GM13976 (cell line): ENCODE results near the gene R3HCC1L.

Experiments
- DNase-seq: peaks from one replicate; pipeline ENCODE4 v3.0.0; 2012; ENCODE audit warnings: low spot score
- in situ Hi-C: fragments of 300-500 bp; cut with MboI; formaldehyde crosslinking; loops from one replicate; pipeline ENCODE4 v1.12.0; 2022; ENCODE audit warnings: low sequenced_read_pairs, mixed read lengths, inconsistent platforms; ENCODE audit not compliant: unreplicated experiment
- TF ChIP-seq, protein P1 (sequence below): IDR thresholded peaks from 2 replicates; pipeline ENCODE4 v1.5.1; 2012; ENCODE audit warnings: borderline replicate concordance, mild to moderate bottlenecking; ENCODE audit not compliant: insufficient read depth; ENCODE audit errors: extremely low read depth, missing control alignments, control extremely low read depth

Gene R3HCC1L

DNA sequence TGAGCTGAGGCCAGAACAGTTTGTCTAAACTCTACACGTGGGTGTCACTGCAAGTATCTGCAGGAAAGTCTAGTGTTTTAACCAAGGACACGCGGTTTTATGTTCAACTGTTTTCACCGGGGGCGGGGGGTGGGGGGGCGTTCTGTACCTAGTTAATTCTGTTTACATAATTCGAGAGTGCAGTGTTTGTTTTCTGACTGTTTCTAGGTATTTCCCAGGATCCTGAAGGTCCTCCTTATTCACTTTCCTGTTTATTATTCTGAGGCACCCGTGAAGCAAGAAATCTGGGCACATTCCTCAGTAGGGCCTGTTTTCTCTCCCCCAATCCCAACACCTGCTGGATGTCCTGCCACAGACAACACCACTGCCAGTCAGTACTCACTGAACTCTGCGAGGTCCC, 125.9 kb downstream of the R3HCC1L start:
- in situ Hi-C loops: no loop called here
- TF ChIP-seq, protein P1, sequence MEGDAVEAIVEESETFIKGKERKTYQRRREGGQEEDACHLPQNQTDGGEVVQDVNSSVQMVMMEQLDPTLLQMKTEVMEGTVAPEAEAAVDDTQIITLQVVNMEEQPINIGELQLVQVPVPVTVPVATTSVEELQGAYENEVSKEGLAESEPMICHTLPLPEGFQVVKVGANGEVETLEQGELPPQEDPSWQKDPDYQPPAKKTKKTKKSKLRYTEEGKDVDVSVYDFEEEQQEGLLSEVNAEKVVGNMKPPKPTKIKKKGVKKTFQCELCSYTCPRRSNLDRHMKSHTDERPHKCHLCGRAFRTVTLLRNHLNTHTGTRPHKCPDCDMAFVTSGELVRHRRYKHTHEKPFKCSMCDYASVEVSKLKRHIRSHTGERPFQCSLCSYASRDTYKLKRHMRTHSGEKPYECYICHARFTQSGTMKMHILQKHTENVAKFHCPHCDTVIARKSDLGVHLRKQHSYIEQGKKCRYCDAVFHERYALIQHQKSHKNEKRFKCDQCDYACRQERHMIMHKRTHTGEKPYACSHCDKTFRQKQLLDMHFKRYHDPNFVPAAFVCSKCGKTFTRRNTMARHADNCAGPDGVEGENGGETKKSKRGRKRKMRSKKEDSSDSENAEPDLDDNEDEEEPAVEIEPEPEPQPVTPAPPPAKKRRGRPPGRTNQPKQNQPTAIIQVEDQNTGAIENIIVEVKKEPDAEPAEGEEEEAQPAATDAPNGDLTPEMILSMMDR: no peak
- DNase-seq: no peak

- DNase-seq: no peak
- TF ChIP-seq, protein P1: no peak
- in situ Hi-C loops: no loop called here
These were observed 126.3 kb downstream of the R3HCC1L start for GRCh38 chr10:98260752-98261151.

- no peak for DNase-seq
- TF ChIP-seq, protein P1: no peak
- in situ Hi-C loops: no loop called here
These were observed 127.2 kb downstream of the R3HCC1L start for GRCh38 chr10:98261436-98262277.

DNA sequence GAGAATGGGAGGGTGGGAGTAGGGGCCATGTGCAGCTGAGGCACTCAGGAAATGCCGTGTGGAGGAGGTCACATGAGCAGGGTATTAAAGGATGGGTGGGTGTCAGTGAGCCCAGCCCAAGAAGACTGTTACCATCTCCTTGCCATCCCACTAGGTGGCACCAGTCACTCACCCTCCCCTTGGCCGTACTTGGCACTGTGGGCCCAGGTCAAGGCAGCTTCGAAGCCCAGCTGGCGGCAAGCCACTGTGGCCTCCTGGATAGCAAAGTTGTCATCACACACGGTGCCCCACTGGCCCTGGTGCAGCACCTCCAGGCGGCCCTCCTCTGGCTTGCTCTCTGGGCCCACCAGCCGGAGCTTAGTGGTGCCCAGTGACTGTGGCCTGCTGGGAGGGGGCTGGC, 128.1 kb downstream of the R3HCC1L start:
- peak; percentile 50 for DNase-seq
- in situ Hi-C loops: no loop called here
- TF ChIP-seq, protein P1: no peak

DNA sequence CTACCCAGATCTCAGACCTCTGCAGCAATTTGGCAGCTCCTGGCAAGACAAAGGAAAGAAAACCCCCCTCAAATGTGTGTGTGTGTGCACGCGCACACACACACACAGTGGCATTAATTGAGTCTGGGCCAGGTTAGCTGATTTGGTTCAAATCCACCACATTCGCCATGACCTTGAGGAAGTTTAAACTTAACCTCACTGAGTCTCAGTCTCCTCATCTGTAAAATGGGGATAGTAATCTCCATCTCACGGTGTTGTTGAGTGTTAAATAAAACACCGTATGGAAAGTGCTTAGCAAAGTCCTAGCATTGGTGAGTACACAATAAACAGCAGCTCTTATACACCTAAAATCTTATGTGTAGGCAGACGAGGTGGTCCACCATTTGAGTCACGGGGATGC, 128.6 kb downstream of the R3HCC1L start:
- in situ Hi-C loops: no loop called here
- TF ChIP-seq, protein P1: no peak
- no peak for DNase-seq

- TF ChIP-seq, protein P1: no peak
- in situ Hi-C loops: no loop called here
- no peak for DNase-seq
These were observed 130.1 kb downstream of the R3HCC1L start for GRCh38 chr10:98264378-98265065.
